Prostate gland (tissue), 2 donors: ENCODE measurements around the gene IP6K2.

Experiments used
- POLR2A ChIP-seq: fragments of 450-650 bp; IDR thresholded peaks from one replicate; pipeline ENCODE4 v1.6.1; 2016; ENCODE audit warnings: antibody characterized with exemption, mild to moderate bottlenecking
- POLR2AphosphoS5 ChIP-seq: sonication (generic); formaldehyde crosslinking; IDR thresholded peaks from one replicate; pipeline ENCODE4 v1.6.1; 2017; ENCODE audit warnings: antibody characterized with exemption
- TF ChIP-seq, protein P1 (sequence below), 4 experiments: fragments of 200-600 bp in 2 of 4; fragments of 450-650 bp in 2 of 4; sonication (generic) in 2 of 4; IDR thresholded peaks; 1 replicate in 3 of 4; 2 replicates in 1 of 4; pipeline ENCODE4 v1.5.1; 2016 to 2019; ENCODE audit warnings: antibody characterized with exemption in 4 of 4, mild to moderate bottlenecking in 2 of 4, moderate library complexity in 2 of 4

DNA sequence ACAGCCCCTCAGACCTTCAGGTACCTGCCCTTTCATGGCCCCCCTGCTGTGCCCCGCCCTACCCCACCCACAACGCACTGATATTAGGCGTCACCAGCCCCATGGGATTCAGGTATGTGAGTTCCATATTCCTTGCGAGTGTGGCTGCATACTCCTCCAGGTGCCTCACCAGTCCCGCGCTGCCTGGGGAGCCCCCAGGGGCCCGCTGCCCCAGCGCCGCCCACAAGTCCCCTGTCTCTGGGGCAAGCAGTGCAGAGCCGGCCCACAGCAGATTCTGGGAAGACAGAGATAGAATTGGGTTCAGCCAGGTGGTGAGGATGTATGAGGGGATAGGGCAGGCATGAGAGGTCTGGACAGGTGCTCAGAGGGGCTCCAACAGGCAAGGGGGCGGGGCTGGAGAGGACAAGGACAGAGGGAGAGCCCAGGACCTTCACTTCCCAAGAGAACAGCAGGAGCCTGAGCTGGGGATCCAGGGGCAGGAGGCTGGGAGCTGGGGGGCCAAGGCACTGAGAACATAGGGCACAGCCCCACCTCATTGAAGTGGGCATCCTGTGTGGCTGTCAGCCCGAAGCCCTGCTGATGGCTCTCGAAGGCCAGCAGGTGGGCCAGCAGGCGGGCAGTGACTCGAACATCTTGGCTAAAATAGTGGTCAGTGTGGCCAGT is 68.7 kb downstream of the IP6K2 start:
- TF ChIP-seq, protein P1, sequence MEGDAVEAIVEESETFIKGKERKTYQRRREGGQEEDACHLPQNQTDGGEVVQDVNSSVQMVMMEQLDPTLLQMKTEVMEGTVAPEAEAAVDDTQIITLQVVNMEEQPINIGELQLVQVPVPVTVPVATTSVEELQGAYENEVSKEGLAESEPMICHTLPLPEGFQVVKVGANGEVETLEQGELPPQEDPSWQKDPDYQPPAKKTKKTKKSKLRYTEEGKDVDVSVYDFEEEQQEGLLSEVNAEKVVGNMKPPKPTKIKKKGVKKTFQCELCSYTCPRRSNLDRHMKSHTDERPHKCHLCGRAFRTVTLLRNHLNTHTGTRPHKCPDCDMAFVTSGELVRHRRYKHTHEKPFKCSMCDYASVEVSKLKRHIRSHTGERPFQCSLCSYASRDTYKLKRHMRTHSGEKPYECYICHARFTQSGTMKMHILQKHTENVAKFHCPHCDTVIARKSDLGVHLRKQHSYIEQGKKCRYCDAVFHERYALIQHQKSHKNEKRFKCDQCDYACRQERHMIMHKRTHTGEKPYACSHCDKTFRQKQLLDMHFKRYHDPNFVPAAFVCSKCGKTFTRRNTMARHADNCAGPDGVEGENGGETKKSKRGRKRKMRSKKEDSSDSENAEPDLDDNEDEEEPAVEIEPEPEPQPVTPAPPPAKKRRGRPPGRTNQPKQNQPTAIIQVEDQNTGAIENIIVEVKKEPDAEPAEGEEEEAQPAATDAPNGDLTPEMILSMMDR (IDR thresholded peaks at IDR 0.05), result no peak
- TF ChIP-seq POLR2A (no peak), POLR2AphosphoS5 (no peak)
